BLaER1 treated with 17β-estradiol and CSF1 and Interleukin-3, amounts not matched to agents 10 nM and 100 nM (cell line): ENCODE data around the gene PHYHIPL.

Source experiments
- H3K27ac ChIP-seq, 11 experiments: shearing (Covaris generic); formaldehyde crosslinking; 2 replicates each; pipeline ENCODE4 v1.8.1; 2022
- H3K27me3 ChIP-seq, 11 experiments: shearing (Covaris generic); formaldehyde crosslinking; 2 replicates each; pipeline ENCODE4 v1.8.1; 2022
- H3K36me3 ChIP-seq, 11 experiments: shearing (Covaris generic); formaldehyde crosslinking; 2 replicates each; pipeline ENCODE4 v1.8.1; 2022
- H3K4me1 ChIP-seq, 10 experiments: shearing (Covaris generic); formaldehyde crosslinking; 2 replicates each; pipeline ENCODE4 v1.8.1; 2022
- H3K4me2 ChIP-seq, 11 experiments: shearing (Covaris generic); formaldehyde crosslinking; 2 replicates each; pipeline ENCODE4 v1.8.1; 2022
- H3K4me3 ChIP-seq, 10 experiments: shearing (Covaris generic); formaldehyde crosslinking; 2 replicates each; pipeline ENCODE4 v1.8.1; 2022
- H3K9ac ChIP-seq, 11 experiments: shearing (Covaris generic); formaldehyde crosslinking; 2 replicates each; pipeline ENCODE4 v1.8.1; 2022
- H3K9me3 ChIP-seq, 11 experiments: shearing (Covaris generic); formaldehyde crosslinking; replicated peaks in 1 of 11; 2 replicates each; pipeline ENCODE4 v1.8.1; 2022
- H4K20me1 ChIP-seq, 11 experiments: shearing (Covaris generic); formaldehyde crosslinking; 2 replicates each; pipeline ENCODE4 v1.8.1; 2022
- Cebpa-rat ChIP-seq, 11 experiments: shearing (Covaris generic); IDR thresholded peaks; 2 replicates each; pipeline ENCODE4 v1.8.1; 2022

PHYHIPL gene

GRCh38 chr10:59176241-59177030 lies at the start of gene PHYHIPL:
Gene PHYHIPL, plus strand, starts transcription at chr10:59176643. Its CDS starts 211 bp downstream, at chr10:59176854.
- no peaks in the 10 kb centered on the region for H3K27me3 ChIP-seq
- H3K27ac ChIP-seq, result no peak within 1 kb of the TSS
- H3K9ac ChIP-seq, result no peak within 1 kb of the TSS
- H3K4me1 ChIP-seq, result no peaks in the 10 kb centered on the region
- peaks cover 13 to 20% (median 17%) of the 10 kb centered on the region in 11 experiments; a peak in 21 of 22 replicates for H3K9me3 ChIP-seq
- H3K36me3 ChIP-seq, result no peaks in the 10 kb centered on the region
- no peak within 1 kb of the TSS for H3K4me3 ChIP-seq
- H3K4me2 ChIP-seq, result no peak within 1 kb of the TSS
- no peak for TF ChIP-seq Cebpa-rat (IDR thresholded peaks at IDR 0.05)
- H4K20me1 ChIP-seq, result no peaks in the 10 kb centered on the region

DNA sequence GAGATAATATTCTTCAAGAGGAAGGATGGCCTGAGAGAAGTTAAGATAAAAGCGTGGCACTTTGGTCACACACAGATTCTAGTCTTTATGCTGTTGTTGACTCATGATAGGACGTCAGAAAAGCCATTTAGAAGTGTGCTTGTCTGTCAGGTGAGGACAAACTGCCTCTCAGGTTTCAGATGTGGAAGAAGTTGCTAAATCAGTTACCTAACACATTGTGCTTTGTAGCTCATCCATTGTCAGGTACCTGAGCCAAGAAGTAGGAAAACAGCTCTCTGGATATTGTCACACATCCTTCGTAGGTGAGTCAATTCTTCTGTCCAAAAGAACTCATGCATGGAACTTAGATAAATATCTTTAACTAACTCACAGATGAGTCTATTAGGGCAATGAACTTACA lies 49.5 kb upstream of the PHYHIPL start:
- Histone ChIP-seq H3K36me3 (no peaks in the 10 kb centered on the region), H3K27ac (no peak overlapping the region), H3K4me1 (no peaks in the 10 kb centered on the region), H3K9me3 (0 out of 22 replicates have a peak, but pooled peaks cover 0 to under 1% (median 0%) of the 10 kb centered on the region in 11 experiments), H3K4me2 (no peak overlapping the region), H3K9ac (no peak overlapping the region), H3K4me3 (no peak overlapping the region), H4K20me1 (no peaks in the 10 kb centered on the region), H3K27me3 (no peaks in the 10 kb centered on the region)
- TF ChIP-seq Cebpa-rat (IDR thresholded peaks at IDR 0.05), result no peak

DNA sequence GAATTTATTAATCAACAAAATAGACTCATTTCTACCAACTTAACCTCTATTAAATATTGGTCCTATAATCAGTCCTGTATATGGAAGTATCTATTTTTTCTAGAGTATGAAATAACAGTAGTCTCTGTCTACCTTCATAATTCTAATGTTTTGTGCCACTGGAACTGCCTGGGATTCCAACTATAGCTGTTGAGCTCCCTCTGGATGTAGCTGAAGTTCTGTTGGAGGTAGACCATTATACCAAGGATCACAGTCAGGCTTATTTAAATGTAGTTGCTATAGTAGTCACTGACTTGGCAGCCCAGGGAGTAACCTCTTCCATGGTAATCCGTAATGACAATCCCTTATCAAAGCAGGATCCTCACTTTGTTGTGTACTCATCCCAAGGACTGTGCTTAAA lies 48.5 kb upstream of the PHYHIPL start:
- Histone ChIP-seq H3K9me3 (no peaks in the 10 kb centered on the region), H3K27me3 (no peaks in the 10 kb centered on the region), H3K27ac (no peak overlapping the region), H3K9ac (no peak overlapping the region), H4K20me1 (no peaks in the 10 kb centered on the region), H3K4me2 (no peak overlapping the region), H3K36me3 (no peaks in the 10 kb centered on the region), H3K4me1 (no peaks in the 10 kb centered on the region), H3K4me3 (no peak overlapping the region)
- TF ChIP-seq Cebpa-rat (IDR thresholded peaks at IDR 0.05), result no peak

DNA sequence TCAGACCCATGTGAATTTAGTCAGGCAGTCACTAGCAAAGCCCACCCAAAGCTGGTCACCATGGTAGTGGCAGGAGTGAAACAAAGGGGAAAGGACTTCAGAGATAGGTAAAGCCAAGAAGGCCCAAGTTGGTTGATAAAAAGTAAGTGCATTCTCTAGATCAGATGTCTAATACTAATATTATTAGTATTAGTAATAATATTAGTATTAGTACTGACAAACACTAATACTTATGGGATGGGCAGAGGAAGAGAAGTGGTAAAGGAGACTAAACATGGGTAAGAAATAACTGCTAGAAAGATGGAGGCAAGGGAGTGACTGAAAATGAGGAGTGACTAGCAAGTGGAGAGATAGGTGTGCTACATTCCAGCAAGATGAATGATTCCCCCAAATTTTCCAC lies 46.6 kb upstream of the PHYHIPL start:
- no peaks in the 10 kb centered on the region for H3K36me3 ChIP-seq
- H3K27me3 ChIP-seq, result no peaks in the 10 kb centered on the region
- 0 out of 20 replicates have a peak, but pooled peaks cover 0 to 3% (median 0%) of the 10 kb centered on the region in 10 experiments for H3K4me1 ChIP-seq
- H3K9ac ChIP-seq, result no peak overlapping the region
- no peaks in the 10 kb centered on the region for H3K9me3 ChIP-seq
- H3K4me3 ChIP-seq, result no peak overlapping the region
- no peak for TF ChIP-seq Cebpa-rat (IDR thresholded peaks at IDR 0.05)
- no peak overlapping the region for H3K4me2 ChIP-seq
- H4K20me1 ChIP-seq, result no peaks in the 10 kb centered on the region
- no peak overlapping the region for H3K27ac ChIP-seq

DNA sequence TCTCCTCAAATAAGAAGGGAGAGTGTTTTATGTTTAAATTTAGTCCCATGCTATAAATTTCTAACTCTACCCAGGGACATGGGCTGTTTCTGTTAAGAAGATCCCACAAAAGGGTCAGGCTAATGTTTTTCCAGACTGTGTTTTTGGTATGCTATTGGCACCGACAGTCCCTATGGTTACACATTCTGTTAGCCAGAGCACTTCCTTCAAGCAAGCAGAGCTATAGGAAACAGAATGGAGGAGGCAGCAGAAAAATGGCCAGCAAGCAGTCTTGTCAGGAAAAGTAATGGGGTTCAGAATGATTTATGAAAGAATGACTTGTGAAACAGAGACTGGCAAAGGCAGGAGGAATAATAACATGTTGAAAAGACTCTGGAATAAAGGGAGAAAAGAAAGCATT lies 44.8 kb upstream of the PHYHIPL start:
- Histone ChIP-seq H3K27me3 (no peaks in the 10 kb centered on the region), H3K9ac (no peak overlapping the region), H3K4me2 (no peak overlapping the region), H4K20me1 (no peaks in the 10 kb centered on the region), H3K4me3 (no peak overlapping the region), H3K4me1 (0 out of 20 replicates have a peak, but pooled peaks cover 0 to 3% (median 0%) of the 10 kb centered on the region in 10 experiments), H3K27ac (no peak overlapping the region), H3K36me3 (no peaks in the 10 kb centered on the region), H3K9me3 (no peaks in the 10 kb centered on the region)
- TF ChIP-seq Cebpa-rat (IDR thresholded peaks at IDR 0.05), result no peak

DNA sequence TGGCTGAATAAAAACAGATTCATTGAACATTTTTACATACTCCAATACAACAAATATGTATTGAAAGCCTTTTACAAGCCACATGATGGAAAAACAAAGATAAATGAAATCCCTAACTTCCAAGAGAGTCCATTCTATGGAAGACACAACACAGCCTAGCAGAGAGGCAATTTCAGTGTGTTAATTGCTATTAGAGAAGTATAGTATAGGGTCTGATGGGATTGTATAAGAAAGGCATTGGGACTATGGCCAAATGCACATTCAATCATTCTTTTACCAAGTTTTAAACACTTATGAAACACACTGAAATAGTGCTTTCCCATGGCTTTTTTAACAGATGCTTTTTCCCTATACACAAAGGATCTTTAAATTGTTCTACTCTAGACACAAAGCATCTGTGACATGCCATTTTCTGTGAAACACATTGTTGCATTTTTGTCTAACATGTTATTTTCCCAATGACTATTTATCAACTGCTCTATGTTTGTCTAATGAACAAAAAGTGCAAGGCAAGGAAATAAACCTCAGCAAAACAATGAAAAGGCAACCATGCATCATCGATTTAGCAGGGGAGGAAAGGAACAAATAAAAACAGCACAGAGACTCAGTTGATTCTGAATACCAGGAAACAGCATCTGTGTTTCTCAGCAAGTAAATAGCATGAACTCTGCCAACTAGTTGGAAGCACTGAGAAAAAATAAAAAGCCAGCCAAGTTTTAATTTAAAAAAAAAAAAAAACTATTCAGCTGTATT lies 42.4 kb upstream of the PHYHIPL start:
- no peaks in the 10 kb centered on the region for H3K36me3 ChIP-seq
- no peak overlapping the region for H3K9ac ChIP-seq
- H3K4me1 ChIP-seq, result 0 out of 20 replicates have a peak, but pooled peaks cover 0 to 3% (median 0%) of the 10 kb centered on the region in 10 experiments
- H3K4me3 ChIP-seq, result no peak overlapping the region
- H3K4me2 ChIP-seq, result no peak overlapping the region
- no peak for TF ChIP-seq Cebpa-rat (IDR thresholded peaks at IDR 0.05)
- H4K20me1 ChIP-seq, result no peaks in the 10 kb centered on the region
- H3K27me3 ChIP-seq, result no peaks in the 10 kb centered on the region
- peaks cover 0 to 6% (median 0%) of the 10 kb centered on the region in 11 experiments; a peak in 2 of 22 replicates for H3K9me3 ChIP-seq
- no peak overlapping the region for H3K27ac ChIP-seq

DNA sequence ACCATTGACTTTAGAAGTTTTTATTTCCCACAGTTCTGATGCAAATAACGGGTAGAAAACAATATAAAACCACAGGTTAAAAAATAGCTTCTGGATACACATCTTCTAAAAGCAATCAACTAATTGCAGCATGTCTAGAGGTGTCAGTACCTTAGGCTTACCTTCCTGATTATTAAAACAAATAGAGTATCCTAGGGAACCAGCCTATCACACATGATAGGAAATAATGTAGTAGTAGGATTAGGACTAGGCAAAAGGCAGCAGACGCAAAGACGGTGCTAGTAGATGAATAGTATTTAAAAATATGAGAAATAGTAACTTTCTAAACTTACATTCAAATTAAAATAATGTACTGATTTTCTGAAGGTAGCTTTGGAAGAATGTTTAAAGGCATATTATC lies 41.7 kb upstream of the PHYHIPL start:
- Histone ChIP-seq H3K4me1 (0 out of 20 replicates have a peak, but pooled peaks cover 0 to 3% (median 0%) of the 10 kb centered on the region in 10 experiments), H3K27ac (no peak overlapping the region), H3K4me3 (no peak overlapping the region), H4K20me1 (no peaks in the 10 kb centered on the region), H3K36me3 (no peaks in the 10 kb centered on the region), H3K27me3 (no peaks in the 10 kb centered on the region), H3K9me3 (peaks cover 0 to 6% (median 0%) of the 10 kb centered on the region in 11 experiments; a peak in 2 of 22 replicates), H3K4me2 (no peak overlapping the region), H3K9ac (no peak overlapping the region)
- no peak for TF ChIP-seq Cebpa-rat (IDR thresholded peaks at IDR 0.05)

DNA sequence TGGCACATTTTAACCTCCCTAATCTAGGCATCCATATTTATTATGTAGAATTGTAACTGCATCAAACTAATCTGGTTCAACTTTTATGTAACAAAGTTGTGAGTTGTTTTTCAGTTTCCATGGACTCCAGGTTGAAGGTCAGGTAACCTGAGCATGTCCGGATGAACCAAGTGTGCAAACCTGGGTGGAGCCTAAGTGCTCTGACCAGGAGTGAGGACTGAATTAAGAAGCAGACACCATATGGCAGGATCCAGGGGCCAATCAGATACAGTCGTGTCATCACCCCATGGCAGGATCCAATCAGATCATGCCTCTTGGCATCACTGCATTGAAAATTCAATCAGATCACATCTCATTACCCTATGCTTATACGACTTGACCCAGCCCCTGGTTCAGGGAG lies 41.2 kb upstream of the PHYHIPL start:
- no peaks in the 10 kb centered on the region for H3K36me3 ChIP-seq
- no peaks in the 10 kb centered on the region for H3K27me3 ChIP-seq
- H3K27ac ChIP-seq, result no peak overlapping the region
- H3K4me1 ChIP-seq, result 0 out of 20 replicates have a peak, but pooled peaks cover 0 to 3% (median 0%) of the 10 kb centered on the region in 10 experiments
- no peak overlapping the region for H3K4me3 ChIP-seq
- H3K4me2 ChIP-seq, result no peak overlapping the region
- no peaks in the 10 kb centered on the region for H4K20me1 ChIP-seq
- TF ChIP-seq Cebpa-rat (IDR thresholded peaks at IDR 0.05), result no peak
- H3K9ac ChIP-seq, result no peak overlapping the region
- H3K9me3 ChIP-seq, result peaks cover 0 to 6% (median 0%) of the 10 kb centered on the region in 11 experiments; a peak in 2 of 22 replicates

GRCh38 chr10:59138052-59138451 lies 38.4 kb upstream of the PHYHIPL start:
- no peaks in the 10 kb centered on the region for H3K27me3 ChIP-seq
- no peaks in the 10 kb centered on the region for H3K36me3 ChIP-seq
- no peak for TF ChIP-seq Cebpa-rat (IDR thresholded peaks at IDR 0.05)
- no peak overlapping the region for H3K4me2 ChIP-seq
- H3K4me3 ChIP-seq, result no peak overlapping the region
- H4K20me1 ChIP-seq, result no peaks in the 10 kb centered on the region
- H3K4me1 ChIP-seq, result peaks cover 0 to 4% (median 0%) of the 10 kb centered on the region in 10 experiments; a peak in 5 of 20 replicates
- peaks cover 0 to 6% (median 0%) of the 10 kb centered on the region in 11 experiments; a peak in 2 of 22 replicates for H3K9me3 ChIP-seq
- no peak overlapping the region for H3K27ac ChIP-seq
- H3K9ac ChIP-seq, result no peak overlapping the region
